OCI-LY1 (cell line): ENCODE measurements around the gene RTL10.

Source experiments
- H2AFZ ChIP-seq: fragments of 200-600 bp; sonication (generic), shearing (Covaris generic); 2 replicates; pipeline ENCODE4 v1.6.0; 2014; ENCODE audit warnings: antibody characterized with exemption, mild to moderate bottlenecking, low read length
- H3F3A ChIP-seq: fragments of 200-600 bp; sonication (generic), shearing (Covaris generic); 2 replicates; pipeline ENCODE4 v1.6.0; 2014; ENCODE audit warnings: mild to moderate bottlenecking, antibody characterized with exemption, low read length, moderate library complexity; ENCODE audit not compliant: insufficient read depth
- H3K27ac ChIP-seq: fragments of 200-600 bp; sonication (generic); 2 replicates; pipeline ENCODE4 v1.5.1; 2014; ENCODE audit warnings: low read length, mixed run types, mild to moderate bottlenecking, low read depth; ENCODE audit not compliant: poor library complexity, severe bottlenecking
- H3K27me3 ChIP-seq: fragments of 200-600 bp; sonication (generic); 2 replicates; pipeline ENCODE4 v1.6.0; 2014; ENCODE audit warnings: antibody characterized with exemption, mild to moderate bottlenecking, low read length, moderate library complexity; ENCODE audit not compliant: insufficient read depth
- H3K36me3 ChIP-seq: fragments of 200-600 bp; sonication (generic); 2 replicates; pipeline ENCODE4 v1.6.1; 2014; ENCODE audit warnings: mild to moderate bottlenecking, antibody characterized with exemption, low read length, moderate library complexity, mixed read lengths; ENCODE audit not compliant: insufficient read depth
- H3K4me1 ChIP-seq: fragments of 200-600 bp; sonication (generic); 2 replicates; pipeline ENCODE4 v1.5.1; 2014; ENCODE audit warnings: mild to moderate bottlenecking, low read length, moderate library complexity; ENCODE audit not compliant: insufficient read depth, severe bottlenecking
- H3K4me2 ChIP-seq: fragments of 200-600 bp; sonication (generic), shearing (Covaris generic); 2 replicates; pipeline ENCODE4 v1.6.1; 2014; ENCODE audit warnings: low read length
- H3K4me3 ChIP-seq: fragments of 200-600 bp; sonication (generic); 2 replicates; pipeline ENCODE4 v1.5.1; 2014; ENCODE audit warnings: low read length, low read depth, mild to moderate bottlenecking, mixed read lengths; ENCODE audit not compliant: poor library complexity, severe bottlenecking
- H3K79me2 ChIP-seq: fragments of 200-600 bp; shearing (Covaris generic); 2 replicates; pipeline ENCODE4 v1.6.1; 2016; ENCODE audit warnings: mixed run types, low read length, mixed read lengths; ENCODE audit not compliant: insufficient read depth
- H3K9ac ChIP-seq: fragments of 200-600 bp; sonication (generic), shearing (Covaris generic); 2 replicates; pipeline ENCODE4 v1.6.1; 2014; ENCODE audit warnings: mild to moderate bottlenecking, low read length, mixed read lengths
- H3K9me2 ChIP-seq: fragments of 200-600 bp; sonication (generic), shearing (Covaris generic); 2 replicates; pipeline ENCODE4 v1.6.1; 2014; ENCODE audit warnings: low read depth, mild to moderate bottlenecking, low read length, mixed read lengths
- H3K9me3 ChIP-seq: fragments of 200-600 bp; shearing (Covaris generic); 2 replicates; pipeline ENCODE4 v1.6.1; 2014; ENCODE audit warnings: low read length, mixed read lengths
- H4K20me1 ChIP-seq: fragments of 200-600 bp; sonication (generic), shearing (Covaris generic); 2 replicates; pipeline ENCODE4 v1.6.0; 2016; ENCODE audit warnings: mild to moderate bottlenecking, low read length; ENCODE audit not compliant: insufficient read depth
- CTCF ChIP-seq: fragments of 200-600 bp; sonication (generic), shearing (Covaris generic); IDR thresholded peaks from 2 replicates; pipeline ENCODE4 v1.5.1; 2017; ENCODE audit warnings: mild to moderate bottlenecking, antibody characterized with exemption, low read length, moderate library complexity, mixed read lengths
- EZH2 ChIP-seq: fragments of 200-600 bp; sonication (generic), shearing (Covaris generic); IDR thresholded peaks from 2 replicates; pipeline ENCODE4 v1.8.0; 2017; ENCODE audit warnings: borderline replicate concordance, mixed run types, mild to moderate bottlenecking, antibody characterized with exemption, low read length, moderate library complexity, mixed read lengths

Gene RTL10

GRCh38 chr22:19848298-19849224 is 6.1 kb downstream of the RTL10 start:
- H3K9ac ChIP-seq = no peak overlapping the region
- no peak overlapping the region for H3K27ac ChIP-seq
- peaks cover 6% of the 10 kb centered on the region; the same call in 1 of the 2 replicates for H3K79me2 ChIP-seq
- no peak overlapping the region for H2AFZ ChIP-seq
- H3F3A ChIP-seq = no peaks in the 10 kb centered on the region
- no peak overlapping the region for H3K4me3 ChIP-seq
- H3K27me3 ChIP-seq = no peaks in the 10 kb centered on the region
- H3K4me1 ChIP-seq = peaks cover 30% of the 10 kb centered on the region
- H4K20me1 ChIP-seq = no peaks in the 10 kb centered on the region
- peaks cover 36% of the 10 kb centered on the region; the same call in 1 of the 2 replicates for H3K36me3 ChIP-seq
- H3K9me2 ChIP-seq = no peaks in the 10 kb centered on the region
- no peaks in the 10 kb centered on the region for H3K9me3 ChIP-seq
- TF ChIP-seq EZH2 (no peak), CTCF (no peak)
- H3K4me2 ChIP-seq = no peak overlapping the region

GRCh38 chr22:19847345-19847632 is 7.4 kb downstream of the RTL10 start:
- Histone ChIP-seq H3K4me2 (no peak overlapping the region), H3K27me3 (no peaks in the 10 kb centered on the region), H3K36me3 (peaks cover 32% of the 10 kb centered on the region; the same call in 1 of the 2 replicates), H3K4me3 (no peak overlapping the region), H3K79me2 (no peaks in the 10 kb centered on the region), H3F3A (no peaks in the 10 kb centered on the region), H2AFZ (no peak overlapping the region), H3K9me3 (no peaks in the 10 kb centered on the region), H3K9me2 (no peaks in the 10 kb centered on the region), H4K20me1 (no peaks in the 10 kb centered on the region), H3K27ac (no peak overlapping the region), H3K4me1 (peaks cover 21% of the 10 kb centered on the region), H3K9ac (no peak overlapping the region)
- no peak for TF ChIP-seq EZH2
- TF ChIP-seq CTCF = no peak

- H2AFZ ChIP-seq = no peak overlapping the region
- peaks cover 27% of the 10 kb centered on the region; the same call in 1 of the 2 replicates for H3K36me3 ChIP-seq
- peaks cover 26% of the 10 kb centered on the region for H3K4me1 ChIP-seq
- H3K9ac ChIP-seq = no peak overlapping the region
- no peaks in the 10 kb centered on the region for H3K27me3 ChIP-seq
- no peaks in the 10 kb centered on the region for H3K9me2 ChIP-seq
- no peaks in the 10 kb centered on the region for H3K9me3 ChIP-seq
- H3K4me2 ChIP-seq = no peak overlapping the region
- no peaks in the 10 kb centered on the region for H3K79me2 ChIP-seq
- H3K27ac ChIP-seq = no peak overlapping the region
- no peaks in the 10 kb centered on the region for H3F3A ChIP-seq
- TF ChIP-seq CTCF (no peak), EZH2 (no peak)
- no peaks in the 10 kb centered on the region for H4K20me1 ChIP-seq
- no peak overlapping the region for H3K4me3 ChIP-seq
These were observed 7.9 kb downstream of the RTL10 start for GRCh38 chr22:19846620-19847344.
